ENCODE measurements around the gene SLC52A3.

The SLC52A3 gene

DNA sequence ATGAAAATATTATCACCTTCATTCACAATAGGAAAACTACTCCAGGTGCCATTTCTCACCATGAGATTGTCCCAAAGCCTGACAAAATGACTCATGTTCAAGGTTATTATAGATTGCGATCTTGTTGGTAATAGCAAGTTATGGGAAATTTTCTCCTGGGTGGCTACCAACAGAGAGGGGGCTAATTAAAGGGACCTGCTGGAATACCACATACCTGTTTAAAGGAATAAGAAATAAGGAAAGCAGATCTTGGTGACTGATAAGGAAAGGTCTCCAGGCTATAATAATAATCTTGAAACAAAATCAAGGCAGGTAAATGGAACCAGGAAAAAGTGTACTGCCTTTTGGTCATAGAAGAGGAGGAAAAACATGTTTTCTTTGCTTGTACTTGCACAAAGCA is 1.4 kb downstream of the SLC52A3 start:
- DNase-seq: no peak

- no peak for DNase-seq
Observed at GRCh38 chr20:764255-764654, 4.0 kb downstream of the SLC52A3 start.

DNA sequence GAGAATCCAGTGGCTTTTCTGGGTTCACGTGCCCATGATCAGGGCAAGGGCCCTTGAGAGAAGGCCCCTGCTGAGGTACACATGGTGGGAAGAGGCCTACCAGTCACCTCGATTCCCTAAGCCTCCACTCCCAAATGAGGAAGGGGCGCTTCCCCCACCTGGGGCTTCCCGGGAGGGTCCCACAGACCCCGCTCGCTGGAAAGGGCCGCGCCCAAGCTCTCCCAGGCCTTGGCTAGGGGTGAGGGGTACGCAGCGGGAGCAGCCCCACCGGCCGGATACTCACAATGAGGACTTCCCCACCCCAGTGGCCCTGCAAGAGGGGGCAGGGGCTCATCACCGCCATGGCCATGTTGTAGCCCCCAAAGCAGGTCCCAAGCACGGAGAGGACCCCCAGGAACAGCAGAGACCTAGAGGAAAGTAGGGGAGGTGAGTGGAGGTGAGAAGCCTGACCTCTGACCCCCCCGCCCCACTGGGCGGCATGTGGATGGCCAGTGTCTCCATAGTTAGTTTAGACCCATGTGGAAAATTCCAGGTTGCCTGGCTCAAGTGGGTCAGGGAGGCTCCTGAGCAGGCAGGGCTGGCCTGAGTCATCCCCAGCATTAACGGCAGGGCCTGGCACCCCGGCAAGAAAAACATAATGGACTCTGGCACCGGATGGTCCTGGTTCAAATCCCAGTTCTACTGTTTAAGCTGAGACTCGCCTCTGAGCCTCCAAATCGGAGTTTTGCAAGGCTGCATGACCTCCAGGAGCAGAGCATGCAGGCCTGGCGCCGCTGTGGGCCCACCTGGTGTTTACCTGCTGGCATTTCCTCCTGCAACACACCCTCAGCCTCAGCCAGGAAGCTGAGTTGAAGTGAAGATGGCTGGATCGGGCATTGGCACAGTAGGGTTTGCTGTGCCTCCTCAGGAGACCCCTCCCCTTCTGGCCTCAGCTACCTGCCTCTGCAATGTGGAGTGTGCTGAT is 6.6 kb downstream of the SLC52A3 start:
- DNase-seq: no peak

DNA sequence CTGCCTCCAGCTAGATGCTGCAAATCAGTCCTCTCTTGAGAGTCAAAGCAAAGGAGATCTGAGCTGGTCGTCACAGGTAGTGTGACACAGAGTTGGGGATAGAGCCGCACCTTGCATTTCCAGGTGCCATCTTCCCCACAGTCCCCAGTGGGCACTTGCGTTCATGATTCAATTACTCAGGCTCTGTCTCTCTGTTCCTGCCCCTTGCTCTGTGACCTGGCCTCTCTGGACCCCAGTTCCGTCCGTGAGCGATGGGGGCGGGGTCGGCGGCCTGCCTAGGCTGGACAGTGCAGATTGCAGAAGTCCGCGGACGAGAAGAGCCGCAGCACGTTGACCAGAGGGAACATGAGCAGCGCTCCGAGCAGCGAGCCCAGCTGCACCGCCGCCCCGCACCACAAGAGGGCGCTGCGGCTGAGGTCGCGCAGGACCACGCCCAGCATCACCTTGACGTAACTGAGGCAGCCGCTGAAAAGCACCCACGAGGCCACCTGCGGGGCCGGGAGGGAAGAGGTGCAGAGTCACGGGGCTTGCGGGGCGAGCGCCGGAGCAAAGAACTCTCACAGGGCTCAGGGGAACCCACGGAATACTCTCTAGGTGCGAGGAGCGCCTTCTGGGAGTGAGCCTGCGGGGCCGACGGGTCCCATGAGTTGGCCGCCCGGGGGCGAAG is 7.4 kb downstream of the SLC52A3 start:
- peak; percentile 57 for DNase-seq

DNA sequence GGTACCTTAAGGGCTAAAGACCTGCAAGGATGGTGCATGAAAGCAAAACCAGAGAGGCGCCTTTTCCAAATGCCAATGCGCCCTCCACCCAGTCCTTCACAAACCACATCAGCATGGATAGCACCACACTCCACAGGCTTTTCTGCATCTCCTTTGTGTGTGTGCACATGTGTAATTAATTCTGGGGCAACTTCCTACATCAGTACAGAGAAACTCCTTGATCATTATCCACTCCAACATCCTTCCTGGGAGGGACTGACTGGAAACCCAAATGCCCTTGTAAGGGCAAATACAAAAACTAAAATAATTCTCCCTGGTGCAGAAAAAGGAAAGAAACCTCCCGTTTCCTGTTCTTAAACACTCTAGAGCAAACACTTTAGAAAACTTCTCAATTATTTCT is 10.8 kb downstream of the SLC52A3 start:
- no peak for DNase-seq

GRCh38 chr20:755941-756340 is 12.4 kb downstream of the SLC52A3 start:
- DNase-seq: no peak

- no peak for DNase-seq
Observed at GRCh38 chr20:754904-755303, 13.4 kb downstream of the SLC52A3 start.

DNA sequence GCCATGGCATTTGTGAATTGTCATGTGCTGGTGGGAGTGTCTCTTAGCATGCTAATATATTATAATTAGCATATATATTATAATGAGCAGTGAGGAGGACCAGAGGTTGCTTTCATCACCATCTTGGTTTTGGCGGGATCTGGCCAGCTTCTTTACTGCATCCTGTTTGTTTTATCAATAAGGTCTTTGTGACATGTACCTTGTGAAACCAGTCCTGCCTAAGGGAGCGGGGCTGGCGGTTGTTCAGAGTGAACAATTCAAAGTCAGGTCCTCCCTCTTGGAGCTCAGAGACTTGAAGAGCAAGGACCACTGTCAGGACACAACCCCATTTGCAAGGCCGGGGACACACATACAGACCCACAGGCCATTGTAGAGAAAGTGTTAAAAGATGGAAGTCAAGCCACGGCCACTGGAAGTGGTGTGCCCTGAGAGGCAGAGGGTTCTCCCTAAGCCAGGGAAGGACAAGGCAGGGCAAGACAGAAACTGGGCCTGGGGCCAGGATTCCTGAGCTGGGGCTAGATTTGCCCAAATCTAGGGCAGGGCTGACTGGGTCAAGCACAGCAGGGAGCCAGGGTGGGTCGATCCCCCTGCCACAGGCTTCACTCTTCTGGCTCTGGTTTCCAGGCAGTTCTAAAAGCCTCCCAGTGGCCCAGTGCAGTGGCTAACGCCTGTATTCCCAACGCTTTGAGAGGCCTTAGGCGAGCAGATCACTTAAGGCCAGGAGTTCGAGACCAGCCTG is 14.2 kb downstream of the SLC52A3 start:
- DNase-seq: no peak

DNA sequence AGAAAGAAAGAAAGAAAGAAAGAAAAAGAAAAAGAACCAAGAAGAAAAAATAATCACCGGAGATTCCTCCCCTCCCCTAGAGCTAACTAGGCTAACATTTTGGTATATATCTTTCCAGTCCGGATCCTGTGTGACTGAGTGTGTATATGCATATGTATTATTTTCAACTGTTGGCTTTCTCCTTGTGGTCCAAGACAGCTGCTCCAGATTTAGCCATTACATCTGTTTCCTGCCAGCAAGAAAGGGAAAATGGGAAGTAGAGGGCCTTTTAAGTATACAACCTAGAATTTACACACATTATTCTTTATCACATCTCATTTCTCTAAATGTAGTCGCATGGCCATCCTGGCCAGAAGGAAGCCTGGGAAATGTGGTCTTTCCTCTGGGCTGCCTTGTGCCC is 15.2 kb downstream of the SLC52A3 start:
- DNase-seq: no peak

DNA sequence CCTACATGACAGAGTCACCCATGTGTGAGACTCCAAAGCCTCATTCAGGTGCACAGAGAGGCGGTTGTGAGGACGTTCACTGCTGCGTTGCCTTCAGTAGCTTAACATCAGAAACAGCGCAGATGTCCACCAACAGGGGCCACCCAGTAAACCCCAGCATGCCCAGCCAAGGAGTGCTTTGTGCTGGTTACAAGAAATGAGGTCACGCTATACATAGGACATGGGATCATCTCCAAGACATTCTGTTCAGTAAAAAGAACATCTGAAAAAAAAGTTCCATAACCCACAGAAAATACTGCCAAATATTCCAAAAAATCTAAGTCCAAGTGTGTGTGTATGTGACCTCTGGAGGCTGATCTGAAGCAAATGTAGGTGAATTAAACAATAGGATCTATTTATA is 16.0 kb downstream of the SLC52A3 start:
- no peak for DNase-seq

DNA sequence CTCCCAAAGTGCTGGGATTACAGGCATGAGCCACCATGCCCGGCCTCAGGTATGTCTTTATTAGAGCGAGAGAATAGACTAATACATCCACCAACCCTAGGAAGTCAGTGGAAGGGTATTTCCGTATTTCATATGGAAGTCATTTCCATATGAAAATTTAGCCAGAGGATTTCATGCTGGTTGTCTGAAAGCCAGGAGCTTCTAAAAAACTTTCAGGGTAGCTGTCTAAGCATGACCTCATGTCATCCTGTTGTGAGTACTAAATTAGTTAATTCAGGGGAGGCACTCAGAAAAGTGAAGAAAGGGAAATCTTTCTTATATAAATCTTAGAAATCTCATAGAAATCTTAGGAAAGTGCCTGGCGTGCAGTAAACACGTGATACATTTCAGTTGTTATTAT is 16.5 kb downstream of the SLC52A3 start:
- DNase-seq: no peak

GRCh38 chr20:750801-751200 is 17.5 kb downstream of the SLC52A3 start:
- no peak for DNase-seq

GRCh38 chr20:745683-746301 is 22.5 kb downstream of the SLC52A3 start:
- DNase-seq: no peak

- DNase-seq: no peak
Observed at GRCh38 chr20:742156-742555, 26.1 kb downstream of the SLC52A3 start.

GRCh38 chr20:741620-742019 is 26.7 kb downstream of the SLC52A3 start:
- no peak for DNase-seq

DNA sequence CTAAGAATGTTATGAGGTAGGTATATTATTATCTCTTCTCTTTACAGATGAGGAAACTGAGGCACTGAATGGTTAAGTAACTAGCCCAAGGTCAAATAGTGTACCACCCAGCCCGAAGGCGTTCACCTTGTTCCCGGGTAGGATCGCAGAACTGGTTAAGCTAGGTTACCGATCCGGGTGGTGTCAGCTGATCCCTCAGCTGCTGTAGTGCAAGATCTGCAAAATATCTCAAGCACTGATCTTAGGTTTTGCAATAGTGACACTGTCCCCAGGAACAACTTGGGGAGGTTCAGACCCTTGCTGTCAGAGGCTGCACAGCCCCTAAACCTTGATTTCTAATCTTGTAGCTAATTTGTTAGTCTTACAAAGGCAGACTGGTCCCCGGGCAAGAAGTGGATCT is 28.1 kb downstream of the SLC52A3 start:
- no peak for DNase-seq

- DNase-seq: no peak
Observed at GRCh38 chr20:739736-740135, 28.6 kb downstream of the SLC52A3 start.

DNA sequence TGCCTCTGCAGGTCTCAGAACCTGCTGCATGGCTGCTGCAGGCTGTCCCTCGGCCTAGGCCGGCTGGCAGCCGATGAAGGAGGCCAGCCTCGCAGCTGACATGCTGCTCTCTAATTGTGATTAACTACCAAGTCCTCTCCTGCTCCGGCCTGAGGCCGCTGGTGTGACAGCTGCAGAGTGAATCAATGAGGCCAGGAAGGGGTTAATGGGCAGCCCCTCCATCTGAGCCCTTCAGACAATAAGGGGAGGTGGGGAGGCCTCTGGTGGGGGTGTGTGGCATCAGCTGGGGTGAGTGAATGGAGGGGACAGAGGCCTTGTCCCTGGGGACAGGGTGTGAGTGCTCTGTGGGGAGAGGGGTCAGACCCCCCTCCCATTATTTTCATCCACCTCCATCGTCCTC is 34.4 kb downstream of the SLC52A3 start:
- no peak for DNase-seq

DNA sequence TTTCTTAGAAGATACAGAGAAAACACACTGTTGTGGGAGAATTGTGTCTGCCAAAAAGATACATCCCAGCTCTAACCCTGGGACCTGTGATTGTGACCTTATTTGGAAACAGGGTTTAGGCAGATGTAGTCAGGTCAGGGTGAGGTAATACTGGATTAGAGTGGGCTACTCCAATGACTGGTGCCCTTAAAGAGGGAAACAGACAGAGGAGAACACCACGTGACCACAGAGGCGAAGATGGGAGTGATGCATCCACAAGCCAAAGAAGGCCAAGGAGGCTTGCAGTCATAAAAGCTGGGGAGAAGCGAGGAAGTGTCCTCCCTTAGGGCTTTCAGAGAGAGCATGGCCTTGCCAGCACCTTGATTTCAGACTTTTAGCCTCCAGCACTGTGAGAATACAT is 35.6 kb downstream of the SLC52A3 start:
- DNase-seq: no peak

DNA sequence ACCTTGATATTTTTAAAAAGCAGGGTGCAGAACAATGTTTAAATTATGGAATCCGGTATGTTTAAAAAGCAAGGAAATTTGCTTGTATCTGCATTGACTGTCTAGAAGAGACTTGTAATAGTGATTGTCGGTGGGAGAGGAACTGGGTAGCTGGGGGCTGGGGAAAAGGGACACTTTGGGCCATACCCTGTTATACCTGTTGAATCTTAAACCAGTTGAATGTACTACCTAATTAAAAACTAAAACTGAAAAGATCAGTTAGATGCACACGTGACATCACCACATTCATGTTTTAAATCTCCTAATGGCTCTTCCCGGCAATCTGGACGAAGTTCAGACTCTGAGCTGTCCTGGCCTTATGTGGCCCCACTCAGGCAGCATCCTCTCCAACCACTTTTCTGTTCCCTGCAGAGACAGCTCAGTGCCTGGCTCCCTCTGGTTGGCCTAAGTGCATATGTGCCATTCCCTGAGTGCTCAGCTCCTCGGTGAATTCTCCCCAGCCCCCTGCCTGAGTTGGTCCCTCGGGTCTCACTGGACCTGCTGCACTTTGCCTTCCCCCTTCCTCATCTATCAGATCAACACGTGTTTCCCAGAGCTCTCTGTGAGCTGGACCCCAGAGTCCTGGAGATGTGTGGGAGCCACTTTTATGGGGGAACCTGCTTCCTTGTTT is 36.3 kb downstream of the SLC52A3 start:
- no peak for DNase-seq

- no peak for DNase-seq
Observed at GRCh38 chr20:730005-730404, 38.3 kb downstream of the SLC52A3 start.
